ENCODE results near the gene CACNA1C. TPM values are rescaled to one million over a fixed set of nuclear protein-coding genes. Genes with fewer than 3 reads are reported as not detected.

The CACNA1C gene
- total and polyA plus RNA-seq, 2 of the 4 experiments (the other 2 are of a cell fraction): 1.6 to 2.6 TPM

DNA sequence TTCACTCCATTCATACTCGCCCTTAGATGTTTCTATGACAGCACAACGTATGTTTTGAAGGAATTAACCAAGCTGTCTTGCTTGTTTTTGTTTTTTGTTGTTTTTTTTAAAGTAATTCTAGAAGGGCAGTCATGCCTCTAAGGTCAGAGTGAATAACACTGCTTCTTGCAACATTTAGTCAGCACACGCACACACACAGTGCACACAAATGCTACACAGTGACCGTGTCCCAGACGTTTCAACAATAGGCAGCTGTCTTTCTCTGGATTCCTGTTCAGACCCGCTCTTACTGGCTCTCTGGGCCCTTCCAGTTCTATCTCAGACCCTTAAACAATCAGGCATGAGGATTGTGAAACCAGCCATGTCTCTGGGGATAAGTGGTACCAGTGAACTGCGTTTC is 391.0 kb downstream of the CACNA1C start:
- no peak overlapping the region for H3K4me2 ChIP-seq (ENCODE audit: low read depth, low read length)
- H3K27me3 ChIP-seq (ENCODE audit: control insufficient read depth, insufficient read depth, low read length): no peaks in the 10 kb centered on the region; the same call in none of the 2 replicates
- H3K27ac ChIP-seq (ENCODE audit: insufficient read depth, low read length): no peak overlapping the region
- H3K79me1 ChIP-seq (ENCODE audit: low read depth in 1 of 2, low read length in 2 of 2): no peaks in the 10 kb centered on the region
- in situ Hi-C loops (cut with MboI; ENCODE audit: low sequenced_read_pairs): no loop called here
- H4K20me1 ChIP-seq (ENCODE audit: insufficient read depth, low read length): no peaks in the 10 kb centered on the region; the same call in 1 of the 2 replicates
- no peak overlapping the region for H3K56ac ChIP-seq (ENCODE audit: extremely low read depth, insufficient read depth, low read length)
- no peak overlapping the region for H2BK20ac ChIP-seq (ENCODE audit: low read depth, low read length)
- H4K8ac ChIP-seq (ENCODE audit: low read depth in 2 of 2, low read length in 2 of 2): no peak overlapping the region
- WGBS, 2 experiments (ENCODE audit: extremely low coverage in 2 of 2, insufficient read length in 1 of 2): 83% methylated on average over 1 of the region's 7 CpGs; no CpG with 5 or more reads in 1 of the 2 experiments
- no peak overlapping the region for H3K9ac ChIP-seq (ENCODE audit: low read depth, low read length)
- no TSS peak for BruUV-seq (replicated peaks)
- ChIA-PET POLR2A (ENCODE audit: unreplicated experiment) (no interaction called here), CTCF (no interaction called here)
- H3K4me3 ChIP-seq (ENCODE audit: insufficient read depth, low read depth, low read length): no peak overlapping the region
- DNase-seq (peak; percentile 15), ATAC-seq (ENCODE audit: low read depth) (peak; percentile 60)
- intact Hi-C loops (cut with micrococcal nuclease): no loop called here
- no peak overlapping the region for H2AK9ac ChIP-seq (replicated peaks; ENCODE audit: low read depth, low read length, poor library complexity)
- no peaks in the 10 kb centered on the region; the same call in 1 of the 2 replicates for H3K4me1 ChIP-seq (ENCODE audit: control insufficient read depth, insufficient read depth, low read length)
- H2BK120ac ChIP-seq (ENCODE audit: low read depth, low read length): no peak overlapping the region
- H3K18ac ChIP-seq (ENCODE audit: low read depth, low read length): no peak overlapping the region
- H3K36me3 ChIP-seq (ENCODE audit: control insufficient read depth, insufficient read depth, low read length): no peaks in the 10 kb centered on the region
- H3K9me1 ChIP-seq (ENCODE audit: insufficient read depth, low read length): no peaks in the 10 kb centered on the region; the same call in 1 of the 2 replicates
- dilution Hi-C loops (cut with HindIII; ENCODE audit: low sequenced_read_pairs, unreplicated experiment): no loop called here
- H3K23ac ChIP-seq (ENCODE audit: low read depth, low read length): no peak overlapping the region
- TF ChIP-seq NFE2L2 (IDR thresholded peaks at IDR 0.05; ENCODE audit: low read depth, low read length) (no peak), RFX5 (IDR thresholded peaks at IDR 0.05; ENCODE audit: low read depth, low read length) (no peak), SMC3 (IDR thresholded peaks at IDR 0.05; ENCODE audit: low read depth, low read length) (no peak), MAZ (IDR thresholded peaks at IDR 0.05; ENCODE audit: borderline replicate concordance, low read depth, low read length) (no peak), CEBPB (IDR thresholded peaks at IDR 0.05; ENCODE audit: low read depth, low read length) (no peak), FOS (IDR thresholded peaks at IDR 0.05; ENCODE audit: low read depth, low read length) (no peak), RCOR1 (IDR thresholded peaks at IDR 0.05; ENCODE audit: insufficient replicate concordance, low read length) (no peak), MXI1 (IDR thresholded peaks at IDR 0.05; ENCODE audit: borderline replicate concordance, low read depth, low read length) (no peak), RAD21 (IDR thresholded peaks at IDR 0.05; ENCODE audit: low read length) (no peak), MAFK (IDR thresholded peaks at IDR 0.05; ENCODE audit: low read depth, low read length) (no peak), BHLHE40 (IDR thresholded peaks at IDR 0.05; ENCODE audit: low read depth, low read length) (no peak), POLR2A (IDR thresholded peaks at IDR 0.05; ENCODE audit: low read depth, low read length) (no peak), CHD1 (IDR thresholded peaks at IDR 0.05; ENCODE audit: low read depth, low read length) (no peak)
- TF ChIP-seq, protein P1, sequence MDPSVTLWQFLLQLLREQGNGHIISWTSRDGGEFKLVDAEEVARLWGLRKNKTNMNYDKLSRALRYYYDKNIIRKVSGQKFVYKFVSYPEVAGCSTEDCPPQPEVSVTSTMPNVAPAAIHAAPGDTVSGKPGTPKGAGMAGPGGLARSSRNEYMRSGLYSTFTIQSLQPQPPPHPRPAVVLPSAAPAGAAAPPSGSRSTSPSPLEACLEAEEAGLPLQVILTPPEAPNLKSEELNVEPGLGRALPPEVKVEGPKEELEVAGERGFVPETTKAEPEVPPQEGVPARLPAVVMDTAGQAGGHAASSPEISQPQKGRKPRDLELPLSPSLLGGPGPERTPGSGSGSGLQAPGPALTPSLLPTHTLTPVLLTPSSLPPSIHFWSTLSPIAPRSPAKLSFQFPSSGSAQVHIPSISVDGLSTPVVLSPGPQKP (IDR thresholded peaks at IDR 0.05; ENCODE audit: borderline replicate concordance, low read depth, low read length): no peak
- TF ChIP-seq, protein P2, sequence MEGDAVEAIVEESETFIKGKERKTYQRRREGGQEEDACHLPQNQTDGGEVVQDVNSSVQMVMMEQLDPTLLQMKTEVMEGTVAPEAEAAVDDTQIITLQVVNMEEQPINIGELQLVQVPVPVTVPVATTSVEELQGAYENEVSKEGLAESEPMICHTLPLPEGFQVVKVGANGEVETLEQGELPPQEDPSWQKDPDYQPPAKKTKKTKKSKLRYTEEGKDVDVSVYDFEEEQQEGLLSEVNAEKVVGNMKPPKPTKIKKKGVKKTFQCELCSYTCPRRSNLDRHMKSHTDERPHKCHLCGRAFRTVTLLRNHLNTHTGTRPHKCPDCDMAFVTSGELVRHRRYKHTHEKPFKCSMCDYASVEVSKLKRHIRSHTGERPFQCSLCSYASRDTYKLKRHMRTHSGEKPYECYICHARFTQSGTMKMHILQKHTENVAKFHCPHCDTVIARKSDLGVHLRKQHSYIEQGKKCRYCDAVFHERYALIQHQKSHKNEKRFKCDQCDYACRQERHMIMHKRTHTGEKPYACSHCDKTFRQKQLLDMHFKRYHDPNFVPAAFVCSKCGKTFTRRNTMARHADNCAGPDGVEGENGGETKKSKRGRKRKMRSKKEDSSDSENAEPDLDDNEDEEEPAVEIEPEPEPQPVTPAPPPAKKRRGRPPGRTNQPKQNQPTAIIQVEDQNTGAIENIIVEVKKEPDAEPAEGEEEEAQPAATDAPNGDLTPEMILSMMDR (conservative IDR thresholded peaks at IDR 0.05; ENCODE audit: low read depth, low read length): no peak
- TF ChIP-seq, protein P3, sequence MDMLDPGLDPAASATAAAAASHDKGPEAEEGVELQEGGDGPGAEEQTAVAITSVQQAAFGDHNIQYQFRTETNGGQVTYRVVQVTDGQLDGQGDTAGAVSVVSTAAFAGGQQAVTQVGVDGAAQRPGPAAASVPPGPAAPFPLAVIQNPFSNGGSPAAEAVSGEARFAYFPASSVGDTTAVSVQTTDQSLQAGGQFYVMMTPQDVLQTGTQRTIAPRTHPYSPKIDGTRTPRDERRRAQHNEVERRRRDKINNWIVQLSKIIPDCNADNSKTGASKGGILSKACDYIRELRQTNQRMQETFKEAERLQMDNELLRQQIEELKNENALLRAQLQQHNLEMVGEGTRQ (IDR thresholded peaks at IDR 0.05; ENCODE audit: low read depth, low read length): no peak
- H2AFZ ChIP-seq (replicated peaks; ENCODE audit: low read length, poor library complexity): no peak overlapping the region
- H4K91ac ChIP-seq (ENCODE audit: insufficient read depth, low read depth, low read length): no peak overlapping the region
- no peak overlapping the region for H2BK5ac ChIP-seq (ENCODE audit: low read depth, low read length, poor library complexity, severe bottlenecking)
- H2BK15ac ChIP-seq (ENCODE audit: low read depth, low read length): no peak overlapping the region
- no peak overlapping the region for H2AK5ac ChIP-seq (ENCODE audit: low read depth, low read length)
- H3K14ac ChIP-seq (replicated peaks; ENCODE audit: low read depth, low read length): no peak overlapping the region
- no peaks in the 10 kb centered on the region for H3K9me3 ChIP-seq (ENCODE audit: control insufficient read depth, insufficient read depth, low read length)
- no peak overlapping the region for H4K5ac ChIP-seq (ENCODE audit: low read depth, low read length)
- H3K4ac ChIP-seq (ENCODE audit: low read depth, low read length): no peak overlapping the region

All from IMR-90 (cell line).